BJ (cell line): Measurements from ENCODE around the gene PLD2. TPM values are rescaled to one million over a fixed set of nuclear protein-coding genes. Genes with fewer than 3 reads are reported as not detected.

ENCODE experiments used
- CTCF ChIA-PET: fragments of 350-600 bp; formaldehyde crosslinking; extraction: SDS; loops from one replicate; lab custom pipeline; 2021; ENCODE audit warnings: antibody characterized with exemption, inconsistent platforms; lab: Yijun Ruan, JAX
- POLR2A ChIA-PET: fragments of 300-600 bp; sonication (Branson Sonifier 250); formaldehyde crosslinking; extraction: SDS; loops from one replicate; lab custom pipeline; 2021; ENCODE audit warnings: antibody characterized with exemption; lab: Charles Lee
- DNase-seq: peaks from one replicate; pipeline ENCODE4 v3.0.0-alpha.2; 2011; ENCODE audit warnings: low read depth
- H3K27me3 ChIP-seq: 2 replicates; pipeline ENCODE4 v1.6.0; 2011; ENCODE audit warnings: low read length; ENCODE audit not compliant: control insufficient read depth, insufficient read depth
- H3K36me3 ChIP-seq: 2 replicates; pipeline ENCODE4 v1.5.1; 2011; ENCODE audit warnings: low read length; ENCODE audit not compliant: control insufficient read depth, insufficient read depth
- H3K4me3 ChIP-seq: 2 replicates; pipeline ENCODE4 v1.5.1; 2011; ENCODE audit warnings: low read depth, mild to moderate bottlenecking, control low read depth, low read length
- polyA plus RNA-seq: library from polyadenylated mRNA; depleted of rRNA; stranded (reverse); fragments of >200 nt; gene quantifications from 2 replicates; pipeline ENCODE4 v1.2.3, GENCODE V29; 2011
- TF ChIP-seq, protein P1 (sequence below): IDR thresholded peaks from 2 replicates; pipeline ENCODE4 v1.5.1; 2011; ENCODE audit warnings: low read depth, mild to moderate bottlenecking, control low read depth, inconsistent platforms, low read length, moderate library complexity; ENCODE audit not compliant: insufficient read depth

PLD2 gene
- polyA plus RNA-seq, 1 experiment: 34.1 TPM

DNA sequence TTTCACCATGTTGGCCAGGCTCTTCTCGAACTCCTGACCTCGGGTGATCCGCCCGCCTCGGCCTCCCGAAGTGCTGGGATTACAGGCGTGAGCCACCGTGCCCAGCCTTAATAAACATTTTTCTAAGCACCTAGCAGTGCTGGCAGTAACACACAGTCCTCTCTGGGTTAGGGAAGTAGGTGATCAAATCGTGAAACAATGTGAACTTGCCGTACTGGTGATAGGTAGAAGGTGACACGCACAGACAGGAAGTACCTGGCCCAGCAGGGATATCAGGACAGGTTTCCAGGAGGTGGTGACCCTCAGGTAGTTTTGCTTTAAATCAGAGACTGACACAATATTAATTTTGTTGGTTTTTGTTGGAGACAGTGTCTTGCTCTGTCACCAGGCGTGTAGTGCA is 4.5 kb downstream of the PLD2 start:
- ChIA-PET CTCF (interaction anchor here (1.2 kb wide), 1 partner anchor 80 kb away, joined by 4 read pairs; no protein-coding TSS in a partner anchor), POLR2A (no interaction called here)
- H3K27me3 ChIP-seq: no peaks in the 10 kb centered on the region
- DNase-seq: no peak
- TF ChIP-seq, protein P1, sequence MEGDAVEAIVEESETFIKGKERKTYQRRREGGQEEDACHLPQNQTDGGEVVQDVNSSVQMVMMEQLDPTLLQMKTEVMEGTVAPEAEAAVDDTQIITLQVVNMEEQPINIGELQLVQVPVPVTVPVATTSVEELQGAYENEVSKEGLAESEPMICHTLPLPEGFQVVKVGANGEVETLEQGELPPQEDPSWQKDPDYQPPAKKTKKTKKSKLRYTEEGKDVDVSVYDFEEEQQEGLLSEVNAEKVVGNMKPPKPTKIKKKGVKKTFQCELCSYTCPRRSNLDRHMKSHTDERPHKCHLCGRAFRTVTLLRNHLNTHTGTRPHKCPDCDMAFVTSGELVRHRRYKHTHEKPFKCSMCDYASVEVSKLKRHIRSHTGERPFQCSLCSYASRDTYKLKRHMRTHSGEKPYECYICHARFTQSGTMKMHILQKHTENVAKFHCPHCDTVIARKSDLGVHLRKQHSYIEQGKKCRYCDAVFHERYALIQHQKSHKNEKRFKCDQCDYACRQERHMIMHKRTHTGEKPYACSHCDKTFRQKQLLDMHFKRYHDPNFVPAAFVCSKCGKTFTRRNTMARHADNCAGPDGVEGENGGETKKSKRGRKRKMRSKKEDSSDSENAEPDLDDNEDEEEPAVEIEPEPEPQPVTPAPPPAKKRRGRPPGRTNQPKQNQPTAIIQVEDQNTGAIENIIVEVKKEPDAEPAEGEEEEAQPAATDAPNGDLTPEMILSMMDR: no peak
- peaks cover 25% of the 10 kb centered on the region for H3K36me3 ChIP-seq
- no peak overlapping the region for H3K4me3 ChIP-seq

DNA sequence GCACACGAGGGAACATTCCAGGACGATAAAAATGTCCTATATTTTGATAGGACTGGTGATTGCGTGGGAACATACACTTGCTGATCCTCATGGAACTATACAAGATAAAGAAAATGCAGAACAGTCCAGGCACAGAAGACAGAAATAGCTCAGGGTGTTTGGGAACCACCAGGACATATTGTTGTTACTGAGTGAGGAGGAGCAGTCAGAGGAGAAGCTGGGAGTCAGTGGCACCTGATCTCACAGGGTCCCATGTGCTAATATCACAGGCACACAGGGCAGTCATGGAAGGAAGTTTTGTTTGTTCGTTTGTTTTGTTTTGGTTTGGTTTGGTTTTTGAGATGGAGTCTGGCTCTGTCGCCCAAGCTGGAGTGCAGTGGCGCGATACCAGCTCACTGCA is 5.7 kb downstream of the PLD2 start:
- Histone ChIP-seq H3K4me3 (no peak overlapping the region), H3K27me3 (no peaks in the 10 kb centered on the region), H3K36me3 (peaks cover 32% of the 10 kb centered on the region)
- CTCF ChIA-PET: interaction anchor here (1.1 to 1.6 kb wide), 2 partner anchors 22 to 26 kb away, joined by 4 read pairs; partner anchors contain the start of gene VMO1
- no peak for DNase-seq
- TF ChIP-seq, protein P1: no peak
- POLR2A ChIA-PET: no interaction called here

DNA sequence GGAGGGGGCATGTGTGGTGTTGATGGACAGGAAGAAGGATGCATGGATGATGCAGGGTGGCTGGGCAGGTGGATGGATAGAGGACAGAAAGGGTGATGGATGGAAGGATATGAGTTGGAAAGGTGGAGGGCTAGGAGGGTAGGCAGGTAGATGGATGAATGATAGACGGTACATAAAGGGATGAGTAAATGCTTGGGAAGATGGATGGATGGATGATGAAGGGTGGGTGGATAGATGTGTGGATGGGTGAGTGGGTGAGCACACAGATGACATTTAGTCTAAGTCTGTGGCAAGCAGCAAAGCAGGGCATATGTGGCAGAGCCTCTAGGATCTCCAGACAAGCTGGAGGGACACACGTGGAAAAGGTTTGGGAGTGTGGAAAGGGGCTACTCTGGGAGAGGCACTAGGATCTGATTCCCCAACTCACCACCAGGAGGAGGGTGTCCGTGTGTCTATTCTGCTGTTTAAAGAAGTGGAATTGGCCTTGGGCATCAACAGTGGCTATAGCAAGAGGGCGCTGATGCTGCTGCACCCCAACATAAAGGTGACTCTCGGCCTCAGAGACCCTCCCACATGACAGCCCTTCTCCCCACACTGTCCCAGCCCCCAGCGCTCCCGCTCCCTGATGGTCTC is 8.2 kb downstream of the PLD2 start:
- Histone ChIP-seq H3K4me3 (no peak overlapping the region), H3K36me3 (peaks cover 26% of the 10 kb centered on the region), H3K27me3 (no peaks in the 10 kb centered on the region)
- DNase-seq: no peak
- ChIA-PET POLR2A (no interaction called here), CTCF (interaction anchor here (0.6 to 1.4 kb wide), 3 partner anchors 9 to 611 kb away, joined by 3 to 5 read pairs (median 3); no protein-coding TSS in a partner anchor)
- TF ChIP-seq, protein P1: 0 out of 2 replicates have a peak, but pooled peaks have one; percentile 13

DNA sequence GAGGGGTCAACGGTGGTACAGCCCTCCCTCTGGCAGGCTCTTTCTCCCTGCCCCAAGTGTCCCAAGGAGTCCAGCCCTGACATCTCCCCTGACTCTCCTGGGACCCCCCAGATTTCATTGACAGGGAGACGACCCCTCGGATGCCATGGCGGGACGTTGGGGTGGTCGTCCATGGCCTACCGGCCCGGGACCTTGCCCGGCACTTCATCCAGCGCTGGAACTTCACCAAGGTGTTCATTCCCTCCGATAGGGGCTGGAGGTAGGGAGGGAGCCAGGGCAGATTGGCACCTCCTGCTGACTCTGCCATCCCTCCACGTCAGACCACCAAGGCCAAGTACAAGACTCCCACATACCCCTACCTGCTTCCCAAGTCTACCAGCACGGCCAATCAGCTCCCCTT is 9.9 kb downstream of the PLD2 start:
- Histone ChIP-seq H3K27me3 (no peaks in the 10 kb centered on the region), H3K36me3 (peaks cover 21% of the 10 kb centered on the region), H3K4me3 (no peak overlapping the region)
- TF ChIP-seq, protein P1: no peak
- ChIA-PET POLR2A (no interaction called here), CTCF (no interaction called here)
- no peak for DNase-seq

DNA sequence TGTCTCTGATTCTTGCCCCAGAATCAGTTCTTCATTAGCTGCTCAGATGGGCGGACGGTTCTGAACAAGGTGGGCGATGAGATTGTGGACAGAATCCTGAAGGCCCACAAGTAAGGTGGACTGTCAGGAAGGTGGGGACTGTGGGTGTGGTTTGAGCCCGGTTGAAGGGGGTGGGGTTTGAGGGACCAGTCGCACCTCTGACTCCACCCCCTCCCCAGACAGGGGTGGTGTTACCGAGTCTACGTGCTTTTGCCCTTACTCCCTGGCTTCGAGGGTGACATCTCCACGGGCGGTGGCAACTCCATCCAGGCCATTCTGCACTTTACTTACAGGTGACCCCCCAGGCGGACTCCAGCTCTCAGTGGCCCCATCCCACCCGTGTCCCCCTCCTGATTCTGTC is 11.3 kb downstream of the PLD2 start:
- DNase-seq: no peak
- ChIA-PET CTCF (interaction anchor here (1.1 kb wide), 1 partner anchor 10 kb away, joined by 4 read pairs; no protein-coding TSS in a partner anchor), POLR2A (no interaction called here)
- no peaks in the 10 kb centered on the region for H3K27me3 ChIP-seq
- no peak overlapping the region for H3K4me3 ChIP-seq
- peaks cover 21% of the 10 kb centered on the region for H3K36me3 ChIP-seq
- TF ChIP-seq, protein P1: no peak
